IMR-90 (cell line): Measurements from ENCODE around the gene SCYL3. TPM values are rescaled to one million over a fixed set of nuclear protein-coding genes. Genes with fewer than 3 reads are reported as not detected.

Experiments used
- ATAC-seq: fragments of 200-7000 bp; cut with Tn5 transposase; 2 replicates; pipeline ENCODE4 v1.9.1; 2020; ENCODE audit warnings: low read depth, mild to moderate bottlenecking, moderate library complexity
- BruUV-seq: library from RNA; stranded (reverse); fragments of 400-500 nt; replicated peaks from 2 replicates; lab custom pipeline; 2021; lab: Mats Ljungman, UMichigan
- CTCF ChIA-PET: fragments of 300-600 bp; formaldehyde crosslinking; extraction: SDS; loops from one replicate; lab custom pipeline; 2021; ENCODE audit warnings: antibody characterized with exemption; lab: Yijun Ruan, JAX
- POLR2A ChIA-PET: fragments of 300-600 bp; sonication (Branson Sonifier 250); formaldehyde crosslinking; loops from one replicate; lab custom pipeline; 2022; ENCODE audit warnings: antibody characterized with exemption; ENCODE audit not compliant: unreplicated experiment; lab: Charles Lee
- DNase-seq: peaks from one replicate; pipeline ENCODE4 v3.0.0; 2013
- H2AFZ ChIP-seq: replicated peaks from 2 replicates; pipeline ENCODE3; 2013; ENCODE audit warnings: low read length, mild to moderate bottlenecking; ENCODE audit not compliant: poor library complexity
- H2AK5ac ChIP-seq: 2 replicates; pipeline ENCODE4 v1.6.1; 2013; ENCODE audit warnings: low read depth, low read length, inconsistent platforms
- H2AK9ac ChIP-seq: replicated peaks from 2 replicates; pipeline ENCODE3; 2013; ENCODE audit warnings: mild to moderate bottlenecking, low read depth, low read length, moderate library complexity; ENCODE audit not compliant: poor library complexity
- H2BK120ac ChIP-seq: 2 replicates; pipeline ENCODE4 v1.6.1; 2013; ENCODE audit warnings: low read depth, low read length, inconsistent platforms
- H2BK15ac ChIP-seq: 3 replicates; pipeline ENCODE4 v1.6.1; 2013; ENCODE audit warnings: low read depth, low read length, inconsistent platforms
- H2BK20ac ChIP-seq: 2 replicates; pipeline ENCODE4 v1.6.1; 2013; ENCODE audit warnings: low read depth, mild to moderate bottlenecking, inconsistent platforms, low read length, moderate library complexity
- H2BK5ac ChIP-seq: 2 replicates; pipeline ENCODE4 v1.6.1; 2013; ENCODE audit warnings: mild to moderate bottlenecking, low read depth, low read length, inconsistent platforms; ENCODE audit not compliant: poor library complexity, severe bottlenecking
- H3K14ac ChIP-seq: replicated peaks from 2 replicates; pipeline ENCODE4 v1.6.1; 2013; ENCODE audit warnings: low read depth, low read length, inconsistent platforms
- H3K18ac ChIP-seq: 2 replicates; pipeline ENCODE4 v1.6.1; 2013; ENCODE audit warnings: low read depth, low read length, control low read depth
- H3K23ac ChIP-seq: 2 replicates; pipeline ENCODE4 v1.6.1; 2013; ENCODE audit warnings: low read depth, low read length, inconsistent platforms
- H3K27ac ChIP-seq: 2 replicates; pipeline ENCODE4 v1.5.1; 2013; ENCODE audit warnings: mild to moderate bottlenecking, control low read depth, low read length; ENCODE audit not compliant: insufficient read depth
- H3K27me3 ChIP-seq: 2 replicates; pipeline ENCODE4 v1.6.1; 2013; ENCODE audit warnings: low read length; ENCODE audit not compliant: control insufficient read depth, insufficient read depth
- H3K36me3 ChIP-seq: 2 replicates; pipeline ENCODE4 v1.6.1; 2013; ENCODE audit warnings: low read length, mixed read lengths; ENCODE audit not compliant: control insufficient read depth, insufficient read depth
- H3K4ac ChIP-seq: 2 replicates; pipeline ENCODE4 v1.6.1; 2013; ENCODE audit warnings: low read depth, low read length, inconsistent platforms
- H3K4me1 ChIP-seq: 2 replicates; pipeline ENCODE4 v1.6.1; 2013; ENCODE audit warnings: low read length, mixed read lengths; ENCODE audit not compliant: control insufficient read depth, insufficient read depth
- H3K4me2 ChIP-seq: 2 replicates; pipeline ENCODE4 v1.6.1; 2013; ENCODE audit warnings: low read depth, mild to moderate bottlenecking, control low read depth, low read length, moderate library complexity
- H3K4me3 ChIP-seq: 2 replicates; pipeline ENCODE4 v1.5.1; 2013; ENCODE audit warnings: low read depth, mild to moderate bottlenecking, control low read depth, low read length, moderate library complexity; ENCODE audit not compliant: insufficient read depth
- H3K56ac ChIP-seq: 2 replicates; pipeline ENCODE4 v1.6.1; 2013; ENCODE audit warnings: low read length, inconsistent platforms; ENCODE audit not compliant: insufficient read depth; ENCODE audit errors: extremely low read depth
- H3K79me1 ChIP-seq, 2 experiments: 2 replicates each; pipeline ENCODE4 v1.6.1; 2013; ENCODE audit warnings: low read length in 2 of 2, inconsistent platforms in 1 of 2, low read depth in 1 of 2
- H3K9ac ChIP-seq: 2 replicates; pipeline ENCODE4 v1.6.1; 2013; ENCODE audit warnings: low read depth, low read length, control low read depth
- H3K9me1 ChIP-seq: 2 replicates; pipeline ENCODE4 v1.6.1; 2013; ENCODE audit warnings: low read length, inconsistent platforms; ENCODE audit not compliant: insufficient read depth
- H3K9me3 ChIP-seq: 2 replicates; pipeline ENCODE4 v1.6.1; 2013; ENCODE audit warnings: low read length; ENCODE audit not compliant: control insufficient read depth, insufficient read depth
- H4K20me1 ChIP-seq: 2 replicates; pipeline ENCODE4 v1.6.1; 2013; ENCODE audit warnings: low read length, inconsistent platforms; ENCODE audit not compliant: insufficient read depth
- H4K5ac ChIP-seq: 2 replicates; pipeline ENCODE4 v1.6.1; 2013; ENCODE audit warnings: mild to moderate bottlenecking, low read depth, low read length, control low read depth
- H4K8ac ChIP-seq, 2 experiments: 2 replicates each; pipeline ENCODE4 v1.6.1; 2013; ENCODE audit warnings: low read depth in 2 of 2, low read length in 2 of 2, control low read depth in 1 of 2, inconsistent platforms in 1 of 2
- H4K91ac ChIP-seq: 2 replicates; pipeline ENCODE4 v1.6.1; 2013; ENCODE audit warnings: low read depth, low read length, inconsistent platforms; ENCODE audit not compliant: insufficient read depth
- CEBPB ChIP-seq: IDR thresholded peaks from 2 replicates; pipeline ENCODE4 v1.6.1; 2012; ENCODE audit warnings: low read depth, low read length, improper control_type of control experiment
- FOS ChIP-seq: fragments of 150-350 bp; IDR thresholded peaks from 2 replicates; pipeline ENCODE4 v1.6.1; 2016; ENCODE audit warnings: low read depth, low read length
- POLR2A ChIP-seq: IDR thresholded peaks from 2 replicates; pipeline ENCODE4 v1.6.1; 2012; ENCODE audit warnings: mild to moderate bottlenecking, low read depth, low read length
- WGBS, 2 experiments: methylation state at CpG; one replicate each; pipeline versions ENCODE4 v1.1.5 to v1.1.7; 2013; ENCODE audit warnings: missing lambda C conversion rate in 2 of 2; ENCODE audit not compliant: insufficient read length in 1 of 2; ENCODE audit errors: extremely low coverage in 2 of 2; 5-methylcytosine and 5-hydroxymethylcytosine counted together
- dilution Hi-C: fragments of 300-500 bp; cut with HindIII; formaldehyde crosslinking; loops from one replicate; pipeline ENCODE4 v1.14.3; 2018; ENCODE audit warnings: low sequenced_read_pairs; ENCODE audit not compliant: unreplicated experiment
- in situ Hi-C: fragments of 300-500 bp; cut with MboI; formaldehyde crosslinking; loops from 3 replicates; pipeline ENCODE4 v1.14.3; 2019; ENCODE audit warnings: low sequenced_read_pairs, inconsistent platforms, mixed read lengths
- intact Hi-C: fragments of 100-400 bp; cut with micrococcal nuclease; formaldehyde crosslinking; loops from 2 replicates; pipeline ENCODE4 v1.10.0; 2022
- polyA plus RNA-seq, 3 experiments: library from polyadenylated mRNA; depleted of rRNA; stranded (reverse); fragments of >200 nt; gene quantifications; 2 replicates each; pipeline ENCODE4 v1.2.3, GENCODE V29; 2012; ENCODE audit warnings: low replicate concordance in 1 of 3
- total RNA-seq: library from RNA; depleted of rRNA; stranded (reverse); fragments of >200 nt; gene quantifications from 2 replicates; pipeline ENCODE4 v1.2.3, GENCODE V29; 2012

The SCYL3 gene
- total and polyA plus RNA-seq, 2 of the 4 experiments (the other 2 are of a cell fraction), result 3.9 to 8.4 TPM

DNA sequence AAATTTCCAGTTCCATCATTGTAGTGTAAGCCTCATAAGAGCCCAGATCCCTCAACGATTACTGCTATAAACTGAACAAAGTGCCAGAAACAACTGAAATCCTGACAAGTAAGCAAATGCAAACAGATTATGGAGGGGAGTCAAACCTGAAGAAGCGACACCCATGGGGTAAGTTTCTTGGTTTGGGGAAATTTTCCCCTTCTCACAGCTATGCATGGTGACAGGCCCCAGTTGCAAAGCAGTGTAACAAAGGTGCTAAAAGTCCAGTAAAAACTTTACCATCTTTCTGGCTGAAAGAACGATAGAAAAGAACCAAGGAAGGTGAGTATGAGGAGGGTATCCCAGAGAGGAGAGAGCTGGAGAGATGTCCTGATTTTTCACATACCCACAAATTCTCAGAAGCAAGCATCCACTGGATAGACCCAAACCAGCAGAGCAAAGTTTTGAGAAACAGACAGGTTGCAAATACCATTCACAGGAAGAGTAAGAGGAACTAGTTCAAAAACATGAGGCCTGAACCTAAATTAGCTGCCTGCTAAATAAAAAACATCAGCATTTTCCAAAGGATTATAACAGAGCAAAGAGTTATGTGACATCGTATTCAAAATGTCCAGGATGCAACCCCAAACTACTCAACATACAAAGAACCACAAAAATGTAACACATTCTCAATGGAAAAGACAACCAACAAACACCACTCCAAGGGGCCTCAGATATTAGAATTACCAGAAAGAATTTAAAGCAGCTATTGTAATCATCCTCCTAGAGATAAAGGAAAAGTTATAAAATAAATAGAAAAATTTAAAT, 14.5 kb downstream of the SCYL3 start (continued):
- no peak for TF ChIP-seq POLR2A
- no peak for TF ChIP-seq FOS

DNA sequence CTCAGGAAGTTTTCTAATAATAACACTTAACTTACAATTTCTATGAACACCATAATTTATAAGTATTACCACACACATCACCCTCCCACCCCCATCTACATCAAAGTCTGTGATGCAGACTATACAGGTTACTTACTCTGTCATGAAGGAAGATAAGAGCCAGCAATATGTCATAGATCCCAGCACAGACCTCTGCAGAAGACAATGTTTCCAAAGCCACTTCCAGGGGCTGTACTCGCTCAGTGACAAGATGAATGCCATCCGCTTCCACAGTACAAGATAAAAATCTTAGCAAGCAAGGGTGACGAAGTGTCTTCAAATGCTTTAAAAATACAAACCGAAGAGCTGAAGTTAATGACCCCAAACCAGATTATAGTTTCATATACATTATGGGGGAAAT, 15.2 kb downstream of the SCYL3 start:
- Histone ChIP-seq H3K18ac (no peak overlapping the region), H3K9ac (no peak overlapping the region), H3K4me1 (peaks cover 10% of the 10 kb centered on the region; the same call in 1 of the 2 replicates), H2AK9ac (no peak overlapping the region), H3K4ac (no peak overlapping the region), H3K27ac (no peak overlapping the region), H4K5ac (no peak overlapping the region), H3K56ac (no peak overlapping the region), H3K36me3 (peaks cover 14% of the 10 kb centered on the region; the same call in 1 of the 2 replicates), H3K79me1 (peaks cover 13 to 17% of the 10 kb centered on the region in 2 experiments; a peak in 3 of 4 replicates), H2BK120ac (no peak overlapping the region), H3K4me3 (no peak overlapping the region), H3K27me3 (no peaks in the 10 kb centered on the region), H3K9me3 (no peaks in the 10 kb centered on the region), H3K9me1 (no peaks in the 10 kb centered on the region; the same call in 1 of the 2 replicates), H2AK5ac (no peak overlapping the region), H2BK20ac (no peak overlapping the region), H3K4me2 (no peak overlapping the region), H3K14ac (no peak overlapping the region), H4K91ac (no peak overlapping the region), H4K20me1 (no peaks in the 10 kb centered on the region; the same call in 1 of the 2 replicates), H2AFZ (no peak overlapping the region), H2BK15ac (no peak overlapping the region), H3K23ac (no peak overlapping the region), H4K8ac (no peak overlapping the region), H2BK5ac (no peak overlapping the region)
- in situ Hi-C loops (no loop called here), dilution Hi-C loops (no loop called here), intact Hi-C loops (no loop called here)
- ChIA-PET CTCF (no interaction called here), POLR2A (no interaction called here)
- ATAC-seq (no peak), DNase-seq (no peak)
- no CpG with 5 or more reads among the region's 4 CpGs for WGBS, 2 experiments
- no TSS peak for BruUV-seq
- no peak for TF ChIP-seq CEBPB
